C1 segment of cervical spinal cord (tissue), 14 donors: ENCODE measurements around the gene KCNIP1.

Experiments used
- DNase-seq, 14 donors: peaks; one replicate each; lab custom pipeline; 2025; lab: John Stamatoyannopoulos, UW

KCNIP1 gene

GRCh38 chr5:170503990-170504596 lies at the start of gene KCNIP1:
Gene KCNIP1 (plus strand): TSS chr5:170504020.
- DNase-seq, result peak in 5 of 14 donors; percentile 15 to 48 (median 25)

GRCh38 chr5:170463426-170463825 lies 40.4 kb upstream of the KCNIP1 start:
- DNase-seq, result no peak

GRCh38 chr5:170464280-170465127 lies 39.3 kb upstream of the KCNIP1 start:
- DNase-seq, result no peak

GRCh38 chr5:170466553-170466952 lies 37.3 kb upstream of the KCNIP1 start:
- DNase-seq, result no peak

- no peak for DNase-seq
These were observed 36.7 kb upstream of the KCNIP1 start for GRCh38 chr5:170466988-170467707.

- DNase-seq, result no peak
These were observed 35.1 kb upstream of the KCNIP1 start for GRCh38 chr5:170468633-170469285.

GRCh38 chr5:170469414-170469813 lies 34.4 kb upstream of the KCNIP1 start:
- no peak for DNase-seq

- DNase-seq, result no peak
These were observed 33.5 kb upstream of the KCNIP1 start for GRCh38 chr5:170470275-170470674.

- no peak for DNase-seq
These were observed 32.9 kb upstream of the KCNIP1 start for GRCh38 chr5:170470808-170471404.

- DNase-seq, result no peak
These were observed 32.2 kb upstream of the KCNIP1 start for GRCh38 chr5:170471551-170472178.

GRCh38 chr5:170473642-170474041 lies 30.2 kb upstream of the KCNIP1 start:
- no peak for DNase-seq

GRCh38 chr5:170474489-170475274 lies 29.1 kb upstream of the KCNIP1 start:
- no peak for DNase-seq

- DNase-seq, result peak in 1 of 14 donors; percentile 32
These were observed 28.4 kb upstream of the KCNIP1 start for GRCh38 chr5:170475294-170476000.

- no peak for DNase-seq
These were observed 27.1 kb upstream of the KCNIP1 start for GRCh38 chr5:170476704-170477103.

- DNase-seq, result no peak
These were observed 25.9 kb upstream of the KCNIP1 start for GRCh38 chr5:170477906-170478305.

- no peak for DNase-seq
These were observed 25.5 kb upstream of the KCNIP1 start for GRCh38 chr5:170478306-170478705.

- no peak for DNase-seq
These were observed 24.3 kb upstream of the KCNIP1 start for GRCh38 chr5:170479484-170479883.

GRCh38 chr5:170480260-170480659 lies 23.6 kb upstream of the KCNIP1 start:
- no peak for DNase-seq

GRCh38 chr5:170481849-170482248 lies 22.0 kb upstream of the KCNIP1 start:
- DNase-seq, result no peak

- no peak for DNase-seq
These were observed 21.3 kb upstream of the KCNIP1 start for GRCh38 chr5:170482511-170482910.
